ENCODE measurements around the gene SAG.
"Not testable (repeated sequence)": the region's sequence is repeated elsewhere in the genome, so short reads cannot be mapped to it uniquely, and the experiment has no call there.

The SAG gene

DNA sequence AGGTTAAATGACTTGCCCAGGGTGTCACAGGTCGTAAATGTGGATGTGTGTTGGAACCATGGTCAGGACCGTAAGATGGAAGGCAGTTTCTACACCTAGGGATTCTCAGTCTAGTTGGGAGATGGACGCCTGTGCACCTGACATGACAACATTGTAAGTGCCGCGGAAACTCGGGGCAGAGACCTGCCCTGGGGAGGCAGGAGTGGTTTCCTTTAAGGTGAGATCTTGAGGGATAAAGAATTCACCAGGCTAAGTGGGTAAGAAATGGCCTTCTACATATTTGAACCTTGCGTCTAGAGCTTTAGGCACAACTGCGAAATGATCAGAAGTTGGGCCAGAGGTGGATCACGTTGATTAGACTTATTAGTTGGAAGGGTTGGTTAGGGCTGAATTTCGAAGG lies 48.3 kb downstream of the SAG start:
- no peak for DNase-seq (ENCODE audit: low read depth)

DNA sequence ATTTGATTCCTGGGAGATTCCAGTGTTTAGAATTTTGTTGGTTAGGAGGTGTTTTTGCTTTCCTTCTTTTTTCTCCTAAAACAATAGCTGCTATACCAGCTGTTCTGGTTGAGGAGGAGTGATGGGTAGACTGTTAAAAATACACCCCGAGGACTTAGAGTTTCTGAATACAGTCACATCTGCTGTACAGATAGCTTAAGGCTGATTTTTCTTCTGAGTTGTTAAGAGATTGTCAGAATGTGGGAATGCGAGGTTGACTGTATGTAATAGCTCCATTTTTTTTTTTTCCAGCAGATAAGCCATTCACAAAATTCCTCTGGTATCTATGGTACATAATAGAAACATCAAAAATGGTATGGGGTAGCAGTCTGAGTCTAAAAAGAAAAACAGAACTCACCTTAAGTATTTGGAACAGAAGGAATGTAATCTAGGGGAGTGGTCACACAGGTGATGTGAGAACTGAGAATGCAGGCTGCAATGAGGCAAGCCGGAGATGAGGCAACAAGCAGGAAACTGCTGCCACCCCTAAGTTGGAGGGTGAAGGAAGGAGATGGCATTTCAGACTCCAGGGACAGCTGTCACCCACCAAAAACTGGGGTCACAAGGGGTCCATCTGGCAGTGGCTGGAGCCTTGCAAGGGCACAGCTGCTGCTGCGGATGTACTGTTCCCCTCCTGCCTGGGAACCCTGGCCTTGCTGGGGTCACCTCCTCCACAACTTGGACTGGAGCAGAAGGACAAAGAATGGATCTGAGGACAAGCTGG lies 49.1 kb downstream of the SAG start:
- DNase-seq (ENCODE audit: low read depth): no peak

DNA sequence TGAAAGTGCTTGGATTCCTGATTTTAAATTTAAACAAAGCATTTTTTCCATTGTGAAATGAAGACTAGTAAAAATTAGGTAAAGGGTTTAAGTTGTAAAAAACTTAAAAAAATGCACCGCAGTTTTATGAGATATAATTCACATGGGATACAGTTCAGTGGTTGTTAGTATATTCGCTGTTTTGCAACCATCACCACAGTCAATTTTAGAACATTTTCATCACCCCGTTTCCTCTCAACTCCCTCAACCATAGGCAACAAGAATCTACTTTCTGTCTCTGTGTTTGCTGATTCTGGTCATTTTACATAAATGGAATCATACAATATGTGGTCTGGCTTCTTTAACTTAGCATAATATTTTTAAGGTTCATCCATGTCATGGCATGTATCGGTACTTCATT lies 50.7 kb downstream of the SAG start:
- no peak for DNase-seq (ENCODE audit: low read depth)

DNA sequence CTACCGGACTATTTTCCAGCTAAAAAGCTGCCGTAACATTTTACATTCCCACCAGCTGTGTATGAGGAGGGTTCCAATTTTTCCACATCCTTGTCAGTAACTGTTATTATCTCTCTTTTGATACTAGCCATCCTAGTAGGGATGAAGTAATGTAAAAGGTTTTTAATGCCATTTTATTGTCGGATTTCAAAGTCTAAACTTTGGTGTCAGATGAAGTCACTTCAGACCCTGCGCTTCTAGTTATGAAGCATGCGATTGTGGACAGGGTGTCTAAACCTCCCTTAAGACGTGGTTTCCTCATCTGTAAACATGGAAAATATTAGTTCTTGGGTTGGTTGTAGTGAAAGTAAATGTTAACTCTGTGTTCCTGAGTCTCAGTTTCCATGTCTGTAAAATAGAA lies 51.3 kb downstream of the SAG start:
- DNase-seq (ENCODE audit: low read depth): no peak

- DNase-seq (ENCODE audit: low read depth): no peak
These were observed 52.2 kb downstream of the SAG start for GRCh38 chr2:233359823-233360222.

DNA sequence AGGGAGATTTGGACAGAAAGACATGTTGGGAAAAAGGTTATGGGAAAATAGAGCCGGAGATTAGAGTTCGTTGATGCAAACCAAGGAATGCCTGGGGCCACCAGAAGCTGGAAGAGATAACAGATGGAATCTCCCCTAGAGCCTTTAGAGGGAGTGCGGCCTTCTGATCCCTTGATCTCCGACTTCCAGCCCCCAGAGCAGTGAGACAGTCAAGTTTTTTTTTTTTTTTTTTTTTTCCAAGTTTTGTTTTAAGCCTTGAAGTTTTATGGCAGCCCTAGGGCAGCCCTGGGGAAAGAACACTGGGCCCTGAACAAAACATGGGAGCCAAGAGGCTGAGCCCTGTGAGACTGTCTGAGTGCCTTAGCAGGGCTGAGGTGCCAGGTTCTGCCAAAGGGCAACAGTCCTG lies 53.2 kb downstream of the SAG start:
- no peak for DNase-seq (ENCODE audit: low read depth)

DNA sequence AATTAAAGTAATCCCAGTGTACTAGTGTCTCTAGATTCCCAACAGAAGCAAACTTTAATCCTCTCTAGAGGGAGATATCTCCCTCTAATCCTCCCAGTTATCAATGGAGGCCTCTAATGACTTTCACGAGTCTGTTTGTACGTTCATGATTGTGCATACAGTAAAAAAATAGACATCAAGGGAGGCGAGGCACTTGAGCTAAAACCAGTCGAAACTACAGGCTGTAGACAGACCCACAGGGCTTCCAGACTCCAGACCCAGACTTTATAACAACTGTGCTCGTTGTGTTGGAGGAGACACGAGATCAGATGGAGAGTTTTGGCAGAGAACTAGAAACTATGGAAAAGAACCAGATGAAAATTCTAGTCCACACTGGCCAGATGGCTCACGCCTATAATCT lies 53.7 kb downstream of the SAG start:
- no peak for DNase-seq (ENCODE audit: low read depth)

DNA sequence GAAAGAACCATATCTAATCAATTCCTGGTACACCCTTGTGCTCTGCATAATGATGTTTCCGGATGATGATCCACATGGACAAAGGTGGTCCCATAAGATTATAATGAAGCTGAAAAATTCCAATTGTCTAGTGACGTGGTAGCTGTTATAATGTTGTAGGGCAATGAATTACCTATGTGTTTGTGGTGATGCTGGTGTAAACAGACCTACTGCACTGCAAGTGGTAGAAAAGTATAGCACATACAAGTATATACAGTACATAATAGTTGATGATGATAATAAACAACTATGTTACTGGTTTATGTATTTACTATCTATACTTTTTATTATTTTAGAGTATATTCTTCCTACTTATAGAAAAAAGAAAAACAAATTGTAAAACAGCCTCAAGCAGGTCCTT lies 55.1 kb downstream of the SAG start:
- no peak for DNase-seq (ENCODE audit: low read depth)

GRCh38 chr2:233363744-233364235 lies 56.2 kb downstream of the SAG start:
- DNase-seq (ENCODE audit: low read depth): no peak

- no peak for DNase-seq (ENCODE audit: low read depth)
These were observed 58.4 kb downstream of the SAG start for GRCh38 chr2:233365861-233366520.

- DNase-seq (ENCODE audit: low read depth): no peak
These were observed 60.0 kb downstream of the SAG start for GRCh38 chr2:233367586-233367985.

GRCh38 chr2:233368756-233369155 lies 61.1 kb downstream of the SAG start:
- no peak for DNase-seq (ENCODE audit: low read depth)

DNA sequence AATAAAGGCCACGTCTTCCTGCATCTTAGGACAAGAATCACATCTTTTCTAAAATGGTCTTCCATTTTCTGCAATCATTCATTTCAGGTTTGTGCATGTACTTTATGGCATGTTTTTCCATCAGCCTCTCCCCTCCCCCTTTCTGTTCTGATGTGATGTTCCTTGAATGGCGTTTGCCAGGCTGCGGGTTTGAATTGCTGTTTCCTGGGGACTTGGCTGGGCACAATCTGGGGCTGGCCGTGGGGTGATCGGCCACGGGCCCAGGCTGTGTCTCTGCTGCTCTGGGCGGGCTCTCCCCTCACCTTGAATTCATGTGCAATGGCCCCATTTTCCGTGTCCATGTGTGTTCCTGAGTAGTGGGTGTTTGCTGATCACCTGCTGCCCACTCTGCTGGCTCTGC lies 61.8 kb downstream of the SAG start:
- no peak for DNase-seq (ENCODE audit: low read depth)

- DNase-seq (ENCODE audit: low read depth): no peak
These were observed 62.5 kb downstream of the SAG start for GRCh38 chr2:233369897-233370685.

GRCh38 chr2:233371641-233372040 lies 64.0 kb downstream of the SAG start:
- DNase-seq (ENCODE audit: low read depth): no peak

- no peak for DNase-seq (ENCODE audit: low read depth)
These were observed 65.2 kb downstream of the SAG start for GRCh38 chr2:233372855-233373254.

- DNase-seq (ENCODE audit: low read depth): no peak
These were observed 65.7 kb downstream of the SAG start for GRCh38 chr2:233373316-233373715.

- DNase-seq (ENCODE audit: low read depth): not testable (repeated sequence)
These were observed 67.2 kb downstream of the SAG start for GRCh38 chr2:233374776-233375175.

DNA sequence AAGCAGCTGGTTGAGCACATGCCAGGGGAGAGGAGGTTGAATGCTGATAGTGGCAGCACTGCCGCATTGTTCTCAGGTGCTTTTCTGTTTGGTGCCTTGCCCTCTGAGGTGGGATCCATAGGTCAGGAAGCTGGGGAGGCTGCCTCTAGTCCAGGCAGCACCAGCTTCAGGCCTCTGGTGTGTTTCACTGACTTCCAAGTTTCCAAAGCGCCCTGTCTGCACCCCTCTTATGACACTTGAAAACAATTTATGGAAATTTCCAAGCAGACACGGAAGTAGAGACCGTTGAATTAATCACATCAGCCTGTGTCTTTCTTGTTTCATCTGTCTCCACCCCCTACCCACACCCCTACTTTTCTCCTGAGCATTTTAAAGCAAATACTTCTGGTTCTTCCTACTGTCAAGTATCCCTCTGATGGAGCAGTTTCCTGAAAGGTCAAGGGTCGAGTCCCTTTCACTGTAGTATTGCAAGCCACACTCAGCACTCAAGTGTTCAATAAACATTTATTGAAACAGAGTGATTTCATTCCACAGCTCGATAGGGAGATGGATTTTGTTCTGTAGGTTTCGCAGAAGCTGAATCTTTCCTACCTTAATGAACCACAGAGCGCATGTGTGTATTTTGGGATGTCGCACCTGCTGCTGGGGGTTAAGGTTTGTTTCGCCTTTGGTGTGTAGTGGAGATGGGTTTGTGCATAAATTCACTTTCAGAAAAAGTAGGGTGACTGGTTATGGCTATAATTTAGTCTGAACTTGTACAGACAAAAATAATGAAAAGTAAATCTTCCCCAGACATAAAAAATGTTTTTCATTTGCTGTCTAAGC lies 68.1 kb downstream of the SAG start:
- DNase-seq (ENCODE audit: low read depth): no peak

DNA sequence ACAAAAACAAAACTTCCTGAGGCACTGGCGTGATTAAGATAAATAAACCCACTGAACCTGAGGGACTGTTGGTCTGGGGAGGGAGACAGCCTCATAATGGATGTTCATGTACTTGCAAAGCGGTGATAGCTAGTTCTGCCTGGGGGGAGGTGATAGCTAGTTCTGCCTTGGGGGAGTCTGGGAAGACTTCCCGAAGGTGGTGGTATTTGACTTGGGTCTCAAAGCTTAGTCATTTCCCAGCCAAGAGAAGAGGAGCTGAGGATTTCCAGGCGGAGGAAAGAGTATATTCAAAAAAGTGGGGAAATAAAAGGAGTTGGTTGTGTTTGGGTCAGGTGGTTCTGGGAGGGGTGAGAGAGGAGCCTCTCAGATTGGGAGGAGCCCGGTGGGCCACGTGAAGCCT lies 71.4 kb downstream of the SAG start:
- DNase-seq (ENCODE audit: low read depth): no peak

DNA sequence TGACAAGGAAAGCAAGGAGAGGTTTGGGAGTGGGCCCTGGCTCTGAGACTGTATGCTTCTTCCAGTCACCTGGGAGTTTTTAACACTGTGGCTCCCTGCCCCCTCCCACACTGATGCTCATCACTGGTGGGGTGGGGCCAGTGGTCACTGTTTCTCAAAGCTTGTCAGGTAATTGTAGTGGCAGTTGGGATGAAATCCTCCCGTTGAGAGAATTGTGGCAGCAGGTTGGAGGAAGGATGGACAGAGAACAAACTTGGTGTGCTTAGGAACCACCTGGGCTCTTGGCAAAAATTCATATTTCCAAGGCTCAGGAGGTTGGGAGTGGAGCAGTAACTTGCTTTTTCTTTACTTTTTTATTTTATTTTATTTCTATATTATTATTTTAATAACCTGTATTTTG lies 71.8 kb downstream of the SAG start:
- DNase-seq (ENCODE audit: low read depth): no peak
